ENCODE data around the gene POLR3H.

The POLR3H gene

GRCh38 chr22:41478473-41478872 lies 65.8 kb downstream of the POLR3H start:
- TF ChIP-seq CTCF (IDR thresholded peaks at IDR 0.05; ENCODE audit: extremely low read depth, insufficient read depth, missing control alignments), result no peak
- no peak for DNase-seq (ENCODE audit: low spot score)
- in situ Hi-C loops (cut with MboI; ENCODE audit: low pct_unique_long_range_greater_than_20kb, low sequenced_read_pairs, unreplicated experiment), result no loop called here
